22Rv1 (cell line): ENCODE data around the gene LSM14A.
"Not testable (repeated sequence)": the region's sequence is repeated elsewhere in the genome, so short reads cannot be mapped to it uniquely, and the experiment has no call there.

Experiments
- H3K27ac ChIP-seq: fragments of 450-650 bp; 2 replicates; pipeline ENCODE4 v1.5.1; 2017
- CTCF ChIP-seq: fragments of 450-650 bp; IDR thresholded peaks from 2 replicates; pipeline ENCODE4 v1.5.1; 2017; ENCODE audit warnings: mild to moderate bottlenecking
- ZFX ChIP-seq: fragments of 450-650 bp; IDR thresholded peaks from 2 replicates; pipeline ENCODE4 v1.6.1; 2017; ENCODE audit warnings: antibody characterized with exemption, borderline replicate concordance

LSM14A gene

DNA sequence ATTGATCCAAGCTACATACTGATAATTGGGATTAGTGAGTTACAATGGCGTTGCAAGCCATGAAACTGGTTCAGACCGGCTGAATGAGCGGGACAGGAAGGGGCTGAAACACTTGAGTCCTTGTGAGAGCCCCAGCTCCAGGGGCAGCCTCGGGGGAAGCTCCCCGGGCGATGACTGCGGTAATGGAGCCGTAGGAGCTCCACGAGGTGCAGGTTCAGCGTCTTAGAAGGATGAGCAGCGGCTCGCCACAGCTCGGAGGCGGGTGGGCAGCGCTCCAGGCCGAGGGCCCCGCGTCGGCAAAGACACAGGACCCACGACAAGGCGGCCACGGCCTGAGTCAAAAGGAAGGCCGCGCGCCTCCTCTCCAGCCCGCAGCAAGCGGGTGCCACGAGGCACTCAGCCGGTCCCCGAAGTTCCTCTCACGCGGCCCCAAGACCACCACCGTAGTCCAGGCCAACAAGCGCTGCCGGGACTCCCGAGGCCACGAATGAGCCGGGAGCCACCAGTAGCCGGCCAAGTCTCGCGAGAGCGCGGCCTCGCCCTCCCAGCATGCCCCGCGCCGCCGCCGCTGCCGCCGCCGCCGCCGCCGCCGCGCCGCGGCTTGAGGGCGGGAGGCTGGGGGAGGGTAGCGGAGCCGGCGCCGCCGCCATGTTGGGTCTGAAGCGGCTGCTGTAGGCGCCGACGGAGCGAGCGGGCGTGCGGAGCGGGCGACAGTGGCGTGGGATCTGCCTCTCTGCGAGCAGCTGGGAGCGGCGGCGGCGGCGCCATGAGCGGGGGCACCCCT, at the start of gene LSM14A:
TSS of gene LSM14A (plus strand) at position 628 of the 784 bp plus-strand sequence. CDS start at position 767, 139 bp downstream.
- TF ChIP-seq ZFX (no peak), CTCF (no peak)
- H3K27ac ChIP-seq = peak within 1 kb of the TSS; percentile 96

- TF ChIP-seq ZFX (no peak), CTCF (no peak)
- no peak overlapping the region for H3K27ac ChIP-seq
These were observed 47.5 kb upstream of the LSM14A start for GRCh38 chr19:34124828-34125227.

DNA sequence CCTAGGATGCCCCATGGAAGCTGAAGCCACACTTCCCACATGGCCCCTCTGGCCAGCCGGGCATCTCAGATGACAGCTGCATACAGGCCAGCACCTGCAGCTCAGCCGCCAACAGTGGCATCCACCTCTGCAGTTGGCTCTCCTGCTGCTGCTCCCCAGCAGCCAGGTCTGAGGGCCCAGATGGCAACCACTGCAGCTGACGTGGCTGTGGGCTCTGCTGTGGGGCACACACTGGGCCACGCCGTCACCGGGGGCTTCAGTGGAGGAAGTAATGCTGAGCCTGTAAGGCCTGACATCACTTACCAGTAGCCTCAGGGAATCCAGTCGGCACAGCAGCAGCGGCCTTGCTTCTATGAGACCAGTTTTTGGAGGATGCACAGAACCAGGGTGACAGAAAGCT, 45.3 kb upstream of the LSM14A start:
- TF ChIP-seq ZFX = no peak
- no peak for TF ChIP-seq CTCF
- no peak overlapping the region for H3K27ac ChIP-seq

GRCh38 chr19:34127684-34128189, 44.6 kb upstream of the LSM14A start:
- TF ChIP-seq ZFX = no peak
- TF ChIP-seq CTCF = no peak
- no peak overlapping the region for H3K27ac ChIP-seq

GRCh38 chr19:34128558-34129250, 43.6 kb upstream of the LSM14A start:
- no peak overlapping the region for H3K27ac ChIP-seq
- no peak for TF ChIP-seq CTCF
- TF ChIP-seq ZFX = no peak

GRCh38 chr19:34131100-34131499, 41.2 kb upstream of the LSM14A start:
- TF ChIP-seq ZFX (no peak), CTCF (no peak)
- no peak overlapping the region for H3K27ac ChIP-seq

DNA sequence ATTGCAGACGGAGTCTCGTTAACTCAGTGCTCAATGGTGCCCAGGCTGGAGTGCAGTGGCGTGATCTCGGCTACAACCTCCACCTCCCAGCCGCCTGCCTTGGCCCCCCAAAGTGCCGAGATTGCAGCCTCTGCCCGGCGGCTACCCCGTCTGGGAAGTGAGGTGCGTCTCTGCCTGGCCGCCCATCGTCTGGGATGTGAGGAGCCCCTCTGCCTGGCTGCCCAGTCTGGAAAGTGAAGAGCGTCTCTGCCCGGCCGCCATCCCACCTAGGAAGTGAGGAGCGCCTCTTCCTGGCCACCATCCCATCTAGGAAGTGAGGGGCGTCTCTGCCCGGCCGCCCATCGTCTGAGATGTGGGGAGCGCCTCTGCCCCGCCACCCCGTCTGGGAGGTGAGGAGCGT, 40.2 kb upstream of the LSM14A start:
- not testable (repeated sequence) for H3K27ac ChIP-seq

DNA sequence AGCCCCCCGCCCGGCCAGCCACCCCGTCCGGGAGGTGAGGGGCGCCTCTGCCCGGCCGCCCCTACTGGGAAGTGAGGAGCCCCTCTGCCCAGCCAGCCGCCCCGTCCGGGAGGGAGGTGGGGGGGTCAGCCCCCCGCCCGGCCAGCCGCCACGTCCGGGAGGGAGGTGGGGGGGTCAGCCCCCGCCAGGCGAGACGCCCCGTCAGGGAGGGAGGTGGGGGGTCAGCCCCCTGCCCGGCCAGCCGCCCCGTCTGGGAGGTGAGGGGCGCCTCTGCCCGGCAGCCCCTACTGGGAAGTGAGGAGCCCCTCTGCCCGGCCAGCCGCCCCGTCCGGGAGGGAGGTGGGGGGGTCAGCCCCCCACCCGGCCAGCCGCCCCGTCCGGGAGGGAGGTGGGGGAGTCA, 39.6 kb upstream of the LSM14A start:
- H3K27ac ChIP-seq = not testable (repeated sequence)
